Stimulated activated CD4-positive, alpha-beta T cell treated with anti-CD3 and anti-CD28 coated beads, Interleukin-15, amount 100 ng/mL, for 48 hours (primary cell): ENCODE measurements around the gene SLC26A8.
"Not testable (repeated sequence)": the region's sequence is repeated elsewhere in the genome, so short reads cannot be mapped to it uniquely, and the experiment has no call there.

Experiments used
- DNase-seq, 2 donors: peaks; one replicate each; pipeline ENCODE4 v3.0.0-alpha.2; 2020; ENCODE audit warnings: low read depth in 2 of 2

Gene SLC26A8

DNA sequence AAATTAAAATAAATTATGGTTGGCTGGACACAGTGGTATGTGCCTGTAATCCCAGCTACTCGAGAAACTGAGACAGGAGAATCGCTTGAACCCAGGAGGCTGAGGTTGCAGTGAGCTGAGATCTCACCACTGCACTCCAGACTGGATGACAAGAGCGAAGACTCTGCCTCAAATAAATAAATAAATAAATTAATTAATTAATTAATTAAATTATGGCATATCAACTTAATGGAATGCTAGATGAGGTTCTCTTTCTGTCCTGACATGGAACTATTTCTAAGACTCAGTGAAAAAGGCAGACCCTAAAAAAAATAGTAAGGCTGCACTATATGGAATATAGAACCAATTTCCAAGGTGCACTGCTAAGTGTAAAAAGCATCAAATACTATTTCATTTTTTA lies 108.4 kb downstream of the SLC26A8 start:
- DNase-seq = no peak

DNA sequence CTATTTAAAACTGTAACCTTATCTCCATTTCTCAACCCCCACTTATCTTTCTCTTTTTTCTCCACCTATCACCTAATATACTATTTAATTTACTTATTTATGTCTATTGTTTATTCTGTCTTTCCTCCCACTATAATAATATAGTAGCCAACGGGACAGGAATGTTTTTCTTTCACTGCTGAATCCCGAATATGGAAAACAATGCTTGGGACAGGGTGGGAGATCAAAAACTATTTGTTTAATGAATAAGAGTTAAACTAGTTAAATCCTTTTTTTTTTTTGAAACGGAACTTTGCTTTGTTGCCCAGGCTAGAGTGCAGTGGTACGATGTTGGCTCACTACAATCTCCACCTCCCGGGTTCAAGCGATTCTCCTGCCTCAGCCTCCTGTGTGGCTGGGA lies 109.9 kb downstream of the SLC26A8 start:
- DNase-seq = no peak

DNA sequence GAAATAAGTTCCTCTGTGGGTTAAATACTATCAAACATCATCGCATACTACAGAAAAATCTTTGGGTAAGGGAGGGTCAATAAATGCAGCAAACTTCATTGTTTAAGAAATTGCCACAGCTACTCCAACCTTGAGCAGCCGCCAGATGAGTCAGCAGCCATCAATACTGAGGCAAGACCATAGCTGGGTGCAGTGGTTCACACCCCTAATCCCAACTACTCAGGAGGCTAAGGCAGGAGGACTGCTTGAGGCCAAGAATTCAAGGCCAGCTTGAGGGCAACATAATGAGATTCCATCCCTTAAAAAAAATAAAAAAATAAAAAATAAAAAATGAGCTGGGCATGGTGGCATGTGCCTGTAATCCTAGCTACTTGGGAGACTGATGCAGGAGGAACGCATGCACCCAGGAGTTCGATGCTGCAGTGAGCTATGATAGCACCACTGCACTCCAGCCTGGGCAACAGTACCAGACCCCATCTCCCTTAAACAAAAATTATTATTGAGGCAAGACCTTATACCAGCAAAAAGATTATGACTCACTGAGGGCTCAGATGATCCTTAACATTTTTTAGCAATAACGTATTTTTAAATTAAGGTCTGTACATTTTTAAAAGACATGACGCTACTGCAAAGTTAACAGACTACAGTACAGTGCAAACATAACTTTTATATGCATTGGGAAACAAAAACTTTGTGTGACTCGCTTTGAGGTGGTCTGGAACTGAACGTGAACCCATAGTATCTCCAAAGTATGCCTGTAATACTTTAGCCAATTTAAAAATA lies 112.4 kb downstream of the SLC26A8 start:
- DNase-seq = no peak

DNA sequence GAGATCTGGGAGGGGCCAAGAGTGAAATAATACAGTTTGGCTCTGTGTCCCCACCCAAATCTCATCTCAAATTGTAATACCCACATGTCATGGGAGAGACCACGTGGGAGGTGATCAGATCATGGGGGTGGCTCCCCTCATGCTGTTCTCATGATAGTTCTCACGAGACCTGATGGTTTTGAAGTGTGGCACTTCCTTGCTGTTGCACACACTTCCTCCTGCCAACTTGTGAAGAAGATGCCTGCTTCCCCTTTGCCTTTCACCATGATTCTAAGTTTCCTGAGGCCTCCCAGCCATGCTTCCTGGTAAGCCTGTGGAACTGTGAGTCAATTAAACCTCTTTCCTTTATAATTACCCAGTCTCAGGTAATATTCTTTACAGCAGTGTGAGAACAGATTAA lies 114.9 kb downstream of the SLC26A8 start:
- not testable (repeated sequence) for DNase-seq

DNA sequence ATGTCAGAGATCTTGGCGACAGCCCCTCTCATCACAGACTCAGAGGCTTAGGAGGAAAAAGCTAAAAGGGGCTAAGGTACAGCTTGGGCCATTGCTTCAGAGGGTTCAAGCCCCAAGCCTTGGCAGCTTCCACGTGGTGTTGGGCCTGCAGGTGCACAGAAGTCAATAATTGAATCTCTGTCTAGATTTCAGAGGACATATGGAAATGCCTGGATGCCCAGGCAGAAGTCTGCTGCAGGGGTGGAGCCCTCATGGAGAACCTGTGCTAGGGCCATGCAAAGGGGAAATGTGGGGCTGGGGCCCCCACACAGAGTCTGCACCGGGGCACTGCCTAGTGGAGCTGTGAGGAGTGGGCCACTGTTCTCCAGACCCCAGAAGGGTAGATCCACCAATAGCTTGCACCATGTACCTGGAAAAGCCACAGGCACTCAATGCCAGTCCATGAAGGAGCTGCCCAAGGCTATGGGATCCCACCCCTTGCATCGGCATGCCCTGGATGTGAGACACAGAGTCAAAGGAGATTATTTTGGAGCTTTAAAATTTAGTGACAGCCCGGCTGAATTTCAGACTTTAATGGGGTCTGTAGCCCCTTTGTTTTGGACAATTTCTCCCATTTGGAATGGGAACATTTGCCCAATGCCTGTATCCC lies 115.6 kb downstream of the SLC26A8 start:
- not testable (repeated sequence) for DNase-seq

DNA sequence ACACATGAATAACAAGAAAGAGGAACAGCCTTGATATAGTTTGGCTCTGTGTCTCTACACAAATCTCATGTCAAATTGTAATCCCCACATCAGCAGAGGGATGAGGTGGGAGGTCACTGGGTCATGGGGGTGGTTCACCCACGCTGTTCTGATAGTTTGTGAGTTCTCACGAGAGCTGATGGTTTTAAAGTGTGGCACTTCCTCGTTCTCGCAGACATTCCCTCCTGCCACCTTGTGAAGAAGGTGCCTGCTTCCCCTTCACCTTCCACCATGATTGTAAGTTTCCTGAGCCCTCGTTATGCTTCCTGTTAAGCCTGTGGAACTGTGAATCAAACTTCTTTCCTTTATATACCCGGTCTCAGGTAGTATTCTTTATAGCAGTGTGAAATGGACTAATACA lies 116.7 kb downstream of the SLC26A8 start:
- DNase-seq = no peak

DNA sequence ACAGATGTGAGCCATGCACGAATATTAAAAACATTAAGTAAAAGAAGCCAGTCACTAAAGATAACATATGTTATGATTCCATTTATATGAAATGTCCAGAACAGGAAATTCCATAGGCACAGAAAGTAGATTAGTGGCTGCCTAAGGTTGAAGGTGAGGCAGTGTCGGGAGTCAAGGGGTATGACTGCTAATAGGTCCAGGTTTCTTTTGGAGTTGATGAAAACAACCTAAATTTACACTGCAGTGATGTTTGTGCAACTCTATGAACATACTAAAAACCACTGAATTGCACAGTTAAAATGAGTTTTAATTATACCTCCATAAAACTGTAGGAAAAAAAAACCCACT lies 118.0 kb downstream of the SLC26A8 start:
- DNase-seq = no peak

DNA sequence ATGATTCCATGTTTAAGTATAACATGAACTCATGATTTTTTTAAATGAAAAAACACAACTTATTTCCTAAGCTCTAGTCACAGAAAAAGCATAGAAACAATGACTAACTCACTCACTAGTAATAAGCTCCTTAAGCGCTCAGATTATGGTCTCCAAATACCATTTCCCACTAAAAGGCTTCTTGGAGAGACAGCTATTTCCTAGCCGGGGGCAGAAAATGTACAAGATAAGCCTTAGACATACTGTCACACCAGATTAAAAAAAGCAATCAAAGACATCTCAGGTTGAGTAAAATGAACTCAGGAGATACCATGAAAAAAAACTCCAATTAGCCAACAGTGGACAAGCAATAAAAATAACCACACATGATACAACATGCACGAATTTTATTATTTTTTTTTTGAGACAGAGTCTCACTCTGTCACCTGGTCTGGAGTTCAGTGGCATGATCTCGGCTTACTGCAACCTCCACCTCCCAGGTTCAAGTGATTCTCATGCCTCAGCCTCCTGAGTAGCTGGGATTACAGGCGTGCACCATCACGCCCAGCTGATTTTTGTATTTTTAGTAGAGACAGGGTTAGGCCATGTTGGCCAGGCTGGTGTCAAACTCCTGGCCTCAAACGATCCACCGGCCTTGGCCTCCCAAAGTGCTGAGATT lies 118.5 kb downstream of the SLC26A8 start:
- no peak for DNase-seq

DNA sequence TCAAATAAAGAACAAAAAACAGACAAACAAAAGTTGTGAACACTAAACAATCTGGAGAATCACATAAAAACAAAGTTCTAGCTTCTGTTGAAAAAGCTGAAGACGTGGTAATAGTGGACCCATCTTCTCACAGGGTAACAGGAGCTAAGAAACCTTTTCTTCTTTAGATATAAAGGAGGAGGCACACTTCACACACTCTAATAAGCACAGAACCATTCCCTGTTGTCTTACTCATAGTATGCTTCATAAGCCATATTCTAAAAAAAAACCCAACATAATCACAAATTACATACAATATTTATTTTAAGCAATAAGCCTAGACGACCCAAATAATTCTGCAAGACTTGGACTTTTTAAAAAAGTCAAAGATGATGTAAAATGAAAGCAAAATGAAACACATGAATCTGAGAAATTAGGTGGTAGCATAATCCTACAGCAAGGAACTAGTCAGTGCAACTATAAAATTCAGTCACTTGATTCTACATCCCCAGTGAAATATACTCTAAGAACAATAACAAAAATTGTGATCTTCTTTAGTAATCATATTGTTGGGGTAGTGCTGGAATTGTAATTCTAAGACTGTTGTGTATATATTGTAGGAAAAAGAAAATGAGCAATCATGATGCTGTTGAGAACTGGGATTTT lies 119.2 kb downstream of the SLC26A8 start:
- no peak for DNase-seq

DNA sequence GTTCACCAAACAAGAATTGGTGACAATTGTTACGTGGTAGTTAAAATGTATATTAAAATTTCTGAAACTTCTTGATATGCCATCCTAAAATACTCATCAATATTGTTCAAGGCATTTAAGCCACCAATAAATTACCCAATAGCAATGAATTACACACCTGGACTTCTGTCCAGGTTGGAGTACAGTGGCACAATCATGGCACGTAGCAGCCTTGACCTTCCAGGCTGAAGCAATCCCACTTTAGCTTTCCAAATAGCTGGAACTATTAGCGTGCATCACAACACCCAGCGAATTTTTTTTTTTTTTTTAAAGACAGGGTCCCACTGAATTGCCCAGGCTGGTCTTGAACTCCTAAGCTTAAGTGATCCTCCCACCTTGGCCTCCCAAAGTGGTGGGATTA lies 120.8 kb downstream of the SLC26A8 start:
- no peak for DNase-seq

DNA sequence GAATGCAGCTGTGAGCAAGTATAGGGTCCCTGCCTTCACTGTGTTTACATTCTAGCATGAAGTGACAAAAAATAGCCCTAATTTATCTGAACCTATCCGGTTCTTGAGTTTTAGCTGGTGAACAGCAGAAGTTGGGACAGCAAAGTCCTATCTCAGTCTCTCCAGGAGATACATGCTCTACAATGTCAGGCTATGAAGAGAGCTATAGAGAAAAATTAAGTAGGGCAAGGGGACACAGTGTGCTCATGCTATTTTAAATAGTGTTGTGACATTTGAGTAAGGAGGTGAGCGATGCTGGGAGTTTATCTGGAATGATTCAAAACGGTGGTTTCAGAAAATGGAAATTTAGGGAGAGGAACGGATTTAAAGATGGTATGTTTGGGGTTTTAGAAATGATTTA lies 124.0 kb downstream of the SLC26A8 start:
- no peak for DNase-seq

DNA sequence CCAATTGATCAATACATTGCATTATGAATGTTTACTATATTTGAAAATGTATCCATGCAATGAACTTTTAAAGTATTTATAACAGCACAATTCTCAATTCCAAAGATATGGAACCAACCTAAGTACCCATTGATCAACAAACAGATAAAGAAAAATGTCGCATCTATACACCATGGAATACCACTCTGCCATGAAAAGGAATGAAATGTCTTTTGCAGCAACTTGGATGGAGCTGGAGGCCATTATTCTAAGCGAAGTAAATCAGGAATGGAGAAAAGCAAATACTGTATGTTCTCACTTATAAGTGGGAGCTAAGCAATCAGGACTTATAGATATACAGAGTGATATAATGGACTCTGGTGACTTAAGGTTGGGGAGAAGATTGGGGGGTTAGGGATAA lies 126.4 kb downstream of the SLC26A8 start:
- no peak for DNase-seq

DNA sequence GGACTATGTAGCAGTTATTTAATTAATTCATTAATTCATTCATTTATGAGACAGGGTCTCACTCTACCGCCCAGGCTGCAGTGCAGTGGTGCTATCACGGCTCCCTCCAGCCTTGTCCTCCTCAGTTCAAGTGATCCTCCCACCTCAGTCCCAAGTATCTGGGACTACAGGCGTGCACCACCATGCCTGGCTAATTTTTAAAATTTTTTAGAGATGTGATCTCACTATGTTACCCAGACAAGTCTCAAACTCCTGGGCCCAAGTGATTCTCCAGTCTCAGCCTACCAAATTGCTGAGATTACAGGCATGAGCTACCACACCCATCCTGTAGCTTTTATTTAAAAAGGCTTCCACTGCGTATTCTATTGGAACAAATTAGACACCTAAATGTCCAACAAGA lies 127.0 kb downstream of the SLC26A8 start:
- DNase-seq = no peak

DNA sequence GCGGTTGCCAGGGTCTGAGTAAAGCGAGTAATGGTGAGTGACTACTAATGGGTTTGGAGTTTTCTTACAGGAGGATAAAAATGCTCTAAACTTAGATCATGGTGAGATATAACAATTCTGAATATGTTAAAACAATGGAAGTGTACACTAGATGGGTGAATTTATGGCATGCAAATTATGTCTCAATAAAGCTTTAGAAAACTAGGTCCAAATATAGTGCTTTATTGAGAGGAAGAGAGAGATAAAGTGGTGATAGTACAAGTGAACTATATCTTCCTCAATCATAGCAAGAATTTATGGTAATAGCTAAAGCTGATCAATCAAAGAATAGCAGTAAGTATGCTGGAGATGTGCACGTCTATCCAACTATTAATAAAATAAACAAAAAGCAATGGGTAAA lies 127.4 kb downstream of the SLC26A8 start:
- no peak for DNase-seq

DNA sequence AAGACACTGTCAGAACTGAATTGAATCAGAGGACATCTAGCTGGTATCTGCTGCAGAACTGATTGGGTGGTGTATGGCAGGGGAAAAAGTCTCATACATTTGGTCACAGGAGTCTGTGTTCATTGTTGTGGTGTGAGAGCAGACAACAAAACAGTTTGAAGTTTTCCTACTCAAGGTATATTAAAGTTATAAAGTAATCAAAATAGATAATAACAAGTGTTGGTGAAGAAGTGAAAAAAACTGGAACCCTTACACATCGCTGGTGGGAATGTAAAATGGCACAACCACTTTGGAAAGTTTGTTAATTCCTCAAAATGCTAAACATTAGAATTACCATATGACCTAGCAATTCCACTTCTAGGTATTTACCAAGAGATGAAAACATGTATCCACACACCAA lies 128.2 kb downstream of the SLC26A8 start:
- DNase-seq = no peak

DNA sequence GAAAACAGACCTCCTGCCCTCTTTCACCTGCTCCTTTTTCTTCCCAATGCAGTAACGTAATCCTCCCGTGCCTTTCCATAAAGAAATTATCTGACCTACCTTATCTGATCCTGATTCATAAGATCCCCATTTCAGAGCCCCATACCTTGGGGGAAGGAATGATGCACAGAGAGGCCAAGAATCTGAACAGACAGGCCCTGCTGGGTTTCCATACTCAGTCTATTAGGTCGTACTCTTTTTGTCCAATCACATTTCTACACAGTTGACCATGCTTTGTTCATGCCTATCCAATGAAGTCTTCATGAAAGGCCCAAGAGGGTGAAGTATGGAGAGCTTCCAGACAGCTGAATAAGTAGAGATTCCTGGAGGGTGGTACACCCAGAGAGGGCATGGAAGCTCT lies 128.9 kb downstream of the SLC26A8 start:
- DNase-seq = no peak

DNA sequence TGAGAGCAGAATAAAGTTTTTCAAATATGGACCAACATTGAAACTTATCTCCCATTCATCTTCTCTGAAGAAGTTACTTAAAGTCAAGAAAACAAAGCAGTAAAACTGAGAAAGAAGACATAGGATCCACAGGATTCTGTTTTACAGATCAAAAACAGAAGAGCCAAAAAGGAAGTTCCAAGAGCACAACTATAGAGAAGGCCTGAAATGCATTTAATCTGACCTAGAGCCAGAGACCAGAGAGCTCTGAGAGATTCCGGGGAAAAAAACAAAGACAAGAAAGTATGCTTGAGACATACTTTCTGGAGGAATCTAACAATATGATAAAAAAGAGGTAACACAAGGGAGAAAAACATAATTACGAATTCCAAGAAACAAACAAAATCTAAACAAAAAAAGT lies 129.7 kb downstream of the SLC26A8 start:
- DNase-seq = no peak
